Umbilical cord (tissue), 2 donors: ENCODE results near the gene CTNNA2. TPM values are rescaled to one million over a fixed set of nuclear protein-coding genes. Genes with fewer than 3 reads are reported as not detected.

Experiments used
- DNase-seq: peaks from one replicate; pipeline ENCODE4 v3.0.0-alpha.2; 2015; ENCODE audit warnings: low spot score
- total RNA-seq: library from RNA; depleted of rRNA; stranded (reverse); fragments of >200 nt; gene quantifications from one replicate; pipeline ENCODE4 v1.2.3, GENCODE V29; 2014; ENCODE audit warnings: low replicate concordance; ENCODE audit not compliant: insufficient read depth

The CTNNA2 gene
- total RNA-seq, 1 donor from 2014 or later: 0.96 TPM

DNA sequence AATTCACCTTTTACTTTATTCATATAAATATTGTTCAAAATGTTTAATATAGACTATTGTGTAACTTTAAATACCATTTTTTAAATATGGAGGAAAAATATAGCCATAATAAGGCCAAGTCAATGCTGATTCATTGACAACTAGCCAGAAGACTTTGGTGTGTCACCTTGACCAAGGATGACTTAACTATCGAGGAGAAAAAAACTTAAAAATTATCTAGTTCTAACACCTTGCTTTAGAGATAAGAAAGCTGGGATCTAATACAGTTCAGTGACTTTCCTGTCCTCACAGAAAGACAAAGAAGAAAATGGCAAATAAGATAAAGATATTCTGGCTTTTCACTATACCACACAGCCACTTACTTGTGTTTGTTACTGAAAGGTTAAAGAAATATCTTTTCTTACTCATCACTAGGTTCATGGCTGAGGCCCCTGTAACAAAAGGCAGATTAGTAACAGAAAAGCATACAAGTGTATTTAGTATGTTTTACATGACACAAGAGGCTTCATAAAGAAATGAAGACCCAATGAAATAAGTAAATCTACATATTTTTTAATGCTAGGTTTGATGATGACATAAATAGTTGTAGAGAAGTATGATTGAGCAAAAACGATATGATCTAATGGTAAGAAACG is 857.6 kb downstream of the CTNNA2 start:
- no peak for DNase-seq

DNA sequence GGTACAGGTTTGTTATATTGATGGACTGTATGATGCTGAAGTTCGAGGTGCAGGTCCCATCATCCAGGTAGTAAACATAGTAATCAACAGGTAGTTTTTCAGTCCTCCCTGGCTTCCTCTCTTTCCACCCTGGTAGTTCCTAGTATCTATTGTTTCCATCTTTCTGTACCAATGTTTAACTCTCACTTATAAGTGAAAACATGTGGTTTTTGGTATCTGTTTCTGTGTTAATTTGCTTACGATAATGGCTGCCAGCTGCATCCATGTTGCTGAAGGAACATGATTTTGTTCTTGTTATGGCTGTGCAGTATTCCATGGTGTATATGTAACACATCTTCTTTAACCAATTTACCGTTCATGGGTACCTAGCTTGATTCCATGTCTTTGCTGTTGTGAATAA is 861.3 kb downstream of the CTNNA2 start:
- no peak for DNase-seq

DNA sequence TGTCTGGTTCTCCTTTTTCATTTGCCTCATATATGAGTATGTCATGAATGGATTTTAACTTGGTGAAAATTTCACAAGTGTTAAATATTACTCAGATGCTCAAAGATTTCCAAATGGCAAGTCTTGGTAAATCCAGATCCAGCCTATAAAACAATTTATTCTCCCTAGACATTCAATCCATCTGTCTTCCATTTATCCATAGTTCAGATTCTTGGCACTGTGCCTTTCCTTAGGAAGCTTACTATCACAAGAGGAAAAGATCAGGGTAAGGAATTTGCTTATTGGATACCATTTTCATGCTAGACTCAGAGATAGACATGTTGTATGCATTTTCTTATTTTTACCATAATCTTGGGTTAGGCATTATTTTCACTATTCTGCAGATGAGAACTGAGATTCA is 864.2 kb downstream of the CTNNA2 start:
- no peak for DNase-seq

DNA sequence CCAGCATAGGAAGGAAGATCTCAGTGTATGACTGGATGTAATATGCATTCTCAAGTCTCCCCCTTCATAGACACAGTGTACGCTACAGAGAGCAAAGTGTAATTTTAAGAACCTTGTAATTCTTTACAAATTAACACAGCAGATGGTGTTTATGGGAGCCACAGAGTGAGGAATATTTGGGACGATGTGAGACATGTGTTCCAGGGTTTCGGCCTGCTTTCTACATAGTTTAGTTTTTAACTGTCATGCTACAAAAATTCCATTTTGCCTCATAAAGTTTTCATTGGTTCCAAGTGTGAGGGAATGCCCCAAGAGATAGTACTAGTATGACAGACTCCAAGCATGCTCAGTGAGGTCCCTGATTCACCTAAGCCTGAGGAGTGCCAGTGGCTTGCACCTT is 867.9 kb downstream of the CTNNA2 start:
- DNase-seq: peak; percentile 21

DNA sequence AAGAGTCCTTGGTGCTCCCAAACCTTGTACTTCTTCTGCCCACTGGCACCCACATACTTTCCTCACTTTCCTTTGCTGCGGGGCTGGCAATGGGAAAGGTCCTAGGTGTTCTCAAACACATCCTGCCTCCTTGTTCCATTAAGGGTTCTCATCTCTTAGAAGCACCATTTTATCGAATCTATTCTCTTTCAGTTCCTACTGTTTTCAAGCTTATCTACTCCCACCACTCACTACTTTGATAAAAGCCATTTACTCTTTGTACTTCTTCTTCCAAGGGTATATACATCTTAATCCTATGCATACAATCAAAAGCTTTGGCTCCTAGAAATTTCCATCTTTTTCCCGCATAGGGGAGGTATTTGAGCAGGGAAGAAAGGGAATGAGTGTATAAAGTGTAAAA is 868.8 kb downstream of the CTNNA2 start:
- DNase-seq: no peak

DNA sequence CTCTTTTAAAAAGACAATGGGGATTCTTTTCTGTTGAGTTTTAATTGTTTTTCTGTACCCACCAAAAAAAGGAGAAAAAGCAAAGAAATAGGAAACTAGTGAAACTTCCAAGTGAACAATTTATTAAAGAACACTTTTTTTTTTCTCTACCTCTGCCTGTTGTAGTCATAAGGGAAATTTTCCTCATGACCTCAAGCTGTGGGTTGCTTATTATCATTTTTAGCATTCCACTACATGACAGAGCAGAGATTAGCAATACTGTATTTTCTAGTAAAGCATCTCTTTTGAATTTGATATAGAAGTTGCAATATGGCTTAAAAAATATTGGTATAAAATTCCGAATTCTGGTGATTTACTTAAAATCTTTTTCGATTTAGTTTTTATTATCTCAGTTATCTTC is 879.6 kb downstream of the CTNNA2 start:
- peak; percentile 8 for DNase-seq

DNA sequence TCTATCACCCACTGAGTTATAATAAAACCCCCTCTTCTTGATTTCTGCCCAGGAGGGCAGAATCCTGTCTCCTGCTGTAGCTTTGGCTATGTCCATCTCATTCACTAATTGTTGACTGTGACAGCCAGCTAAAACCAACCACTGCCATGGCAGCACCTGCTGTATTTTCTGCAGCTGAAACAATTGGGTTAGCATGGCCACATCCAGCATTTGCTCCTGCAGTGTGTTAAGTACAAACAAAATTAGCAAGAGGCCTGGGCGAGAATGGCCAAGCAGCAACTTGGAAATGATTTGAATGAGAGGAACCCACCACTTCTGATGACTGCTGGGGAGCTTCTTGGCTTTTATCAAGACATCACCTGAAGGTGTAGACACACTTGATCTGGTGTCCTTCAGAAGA is 881.1 kb downstream of the CTNNA2 start:
- DNase-seq: no peak

DNA sequence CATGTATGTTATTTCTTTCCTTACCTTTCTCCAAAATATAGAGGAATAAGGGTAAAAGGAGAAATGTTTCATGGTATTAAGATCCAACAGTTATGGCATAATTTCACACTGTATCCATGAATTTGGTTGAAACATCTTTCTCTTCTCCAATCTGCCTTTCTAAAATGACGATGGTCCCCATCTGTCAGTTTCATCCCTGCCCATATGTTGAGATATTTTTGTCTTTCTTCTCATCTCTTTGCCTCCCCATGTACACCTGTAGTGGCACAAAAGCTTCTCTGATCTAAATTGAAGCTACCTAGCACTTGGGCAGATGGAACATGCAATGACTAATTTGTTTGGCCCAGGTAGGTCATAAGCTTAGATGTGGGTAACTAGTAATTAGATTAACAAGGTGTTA is 882.4 kb downstream of the CTNNA2 start:
- DNase-seq: no peak

DNA sequence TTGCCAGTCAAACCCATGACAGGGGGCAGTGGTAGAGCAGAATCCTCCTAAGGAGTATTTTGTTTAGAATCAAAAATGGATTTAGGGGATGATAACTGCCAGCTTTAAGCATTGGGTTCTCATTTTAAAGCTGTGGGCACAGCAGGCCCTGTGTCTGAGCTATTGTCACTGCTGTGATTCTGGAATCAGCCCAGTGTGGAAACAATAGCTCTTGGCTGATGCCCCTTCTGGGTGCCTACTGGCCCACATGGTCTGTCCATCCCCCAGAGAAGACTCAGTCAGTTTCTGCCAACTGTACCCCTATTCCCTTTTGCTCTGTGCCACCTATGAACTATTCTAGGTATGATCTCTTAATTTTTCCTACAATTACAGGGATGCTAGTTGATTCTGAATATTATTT is 883.4 kb downstream of the CTNNA2 start:
- DNase-seq: no peak

DNA sequence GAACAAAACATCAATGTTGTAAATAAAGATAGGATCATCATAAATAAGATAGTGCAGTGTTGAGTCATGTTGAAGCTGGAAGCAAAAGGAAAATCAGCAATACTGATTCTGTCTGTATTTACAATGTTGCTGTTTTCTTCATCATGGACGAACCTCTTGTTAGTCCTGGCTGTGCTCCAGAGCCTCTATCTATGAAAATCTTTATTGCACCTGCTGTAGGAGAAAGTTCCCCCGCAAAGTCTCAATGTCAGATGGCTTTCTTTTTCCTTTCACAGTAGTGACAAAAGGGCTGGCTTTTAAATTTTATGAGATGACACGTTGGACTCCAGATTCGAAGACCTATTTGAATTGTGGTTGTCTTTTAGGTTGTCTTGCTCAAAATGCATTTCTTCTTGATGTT is 890.2 kb downstream of the CTNNA2 start:
- DNase-seq: no peak

DNA sequence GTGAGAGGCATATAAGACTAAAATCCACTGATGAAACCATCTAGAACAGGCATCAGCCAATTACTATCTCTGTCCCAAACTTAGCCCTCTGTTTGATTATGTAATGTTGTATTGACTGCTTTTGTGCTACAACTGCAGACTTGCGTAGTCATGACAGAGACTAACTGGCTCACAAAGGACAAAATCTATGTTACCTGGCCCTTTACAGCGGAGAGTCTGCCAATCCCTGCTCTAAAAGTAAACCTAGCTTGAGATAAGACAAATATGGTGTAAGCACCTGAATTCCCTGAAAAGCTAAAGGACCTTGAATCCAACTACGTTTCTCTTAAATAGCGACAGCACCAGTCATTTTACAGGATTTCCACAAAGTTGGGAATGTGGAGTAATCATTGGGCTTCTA is 894.5 kb downstream of the CTNNA2 start:
- no peak for DNase-seq

DNA sequence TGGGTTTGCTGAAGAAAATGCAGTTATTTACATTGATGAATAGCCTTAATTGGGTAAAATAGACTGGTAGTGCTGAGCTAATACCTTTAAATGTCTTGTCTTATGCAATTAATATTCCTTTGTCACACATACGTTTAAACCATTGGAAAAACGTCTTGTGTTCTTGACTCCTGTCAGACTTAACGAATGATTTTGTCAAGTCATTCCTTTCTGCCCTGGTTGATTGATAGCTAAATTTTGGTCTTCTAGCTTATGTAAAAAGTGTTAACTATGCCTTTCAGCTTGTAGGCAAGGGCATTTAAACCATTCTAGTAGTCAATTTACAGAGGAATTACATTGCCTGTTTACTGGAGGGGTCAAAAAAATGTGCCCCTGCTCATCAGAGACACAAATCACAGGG is 897.5 kb downstream of the CTNNA2 start:
- DNase-seq: no peak

DNA sequence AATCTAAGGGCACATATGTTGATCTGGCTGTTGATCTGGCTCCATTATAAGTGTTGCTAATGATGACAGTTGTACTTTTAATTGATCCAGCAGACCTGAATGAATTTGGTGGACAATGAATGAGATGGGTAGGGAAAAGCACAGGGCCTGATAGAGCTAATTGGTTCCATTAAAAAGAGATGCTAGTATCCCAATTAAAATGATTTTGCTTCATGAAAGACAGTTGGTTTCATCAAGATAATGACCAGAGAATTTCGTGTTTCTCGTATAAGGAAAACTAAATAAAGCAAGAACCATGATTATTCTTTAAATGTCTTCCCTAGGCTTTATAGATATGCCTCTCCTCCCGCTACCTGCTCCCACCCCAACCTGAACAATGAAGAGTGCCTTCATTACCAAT is 900.3 kb downstream of the CTNNA2 start:
- DNase-seq: no peak

DNA sequence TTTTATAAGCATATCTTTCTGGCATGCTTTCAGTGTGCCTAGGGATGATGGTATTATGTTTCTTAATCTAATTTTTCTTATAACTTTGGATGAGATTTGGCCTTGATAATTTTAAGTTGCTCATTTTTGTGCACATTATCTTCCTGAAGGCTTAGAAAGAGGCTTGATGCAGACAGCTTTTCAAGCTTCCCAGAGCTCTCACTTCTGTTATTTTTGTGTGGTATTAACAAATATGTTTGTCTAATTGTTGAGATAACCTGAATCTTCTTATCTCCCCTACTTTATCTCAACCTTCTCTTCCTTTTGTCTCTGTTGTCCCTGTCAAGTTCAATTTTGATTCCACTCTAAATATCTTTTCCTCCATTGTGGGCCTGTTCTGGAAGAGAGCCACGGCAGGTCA is 904.9 kb downstream of the CTNNA2 start:
- no peak for DNase-seq

DNA sequence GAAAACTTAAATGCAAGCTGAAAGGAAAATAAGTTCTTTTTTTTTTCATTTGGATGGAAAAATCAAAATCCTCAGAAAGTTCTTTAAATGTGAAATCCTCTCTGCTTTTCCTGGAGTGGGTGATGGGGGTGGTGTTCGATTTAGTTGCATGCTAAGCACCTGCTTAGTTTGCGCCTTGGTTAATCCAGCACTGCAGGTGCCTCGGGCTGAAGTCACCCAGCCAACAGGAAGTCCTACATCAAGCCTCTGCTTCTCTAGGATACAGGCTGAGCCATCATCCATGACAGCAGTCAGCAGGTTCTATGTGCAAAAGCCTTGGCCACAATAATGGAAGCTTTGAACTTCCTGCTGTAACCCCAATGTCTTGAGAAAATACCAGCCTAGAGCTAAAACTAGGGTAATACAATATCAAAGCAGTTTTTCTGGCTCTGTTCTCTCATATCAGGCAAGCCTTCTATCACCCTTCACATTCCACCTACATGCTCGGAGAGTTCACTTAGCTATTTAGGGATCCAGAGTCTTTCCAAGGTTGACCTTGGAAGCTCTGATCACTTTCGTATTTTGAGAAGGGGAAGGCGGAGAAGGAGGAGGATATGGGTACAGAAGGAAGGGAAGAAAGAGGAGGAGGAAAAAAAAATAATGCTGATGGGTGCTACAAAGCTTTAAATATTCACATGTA is 907.8 kb downstream of the CTNNA2 start:
- no peak for DNase-seq

DNA sequence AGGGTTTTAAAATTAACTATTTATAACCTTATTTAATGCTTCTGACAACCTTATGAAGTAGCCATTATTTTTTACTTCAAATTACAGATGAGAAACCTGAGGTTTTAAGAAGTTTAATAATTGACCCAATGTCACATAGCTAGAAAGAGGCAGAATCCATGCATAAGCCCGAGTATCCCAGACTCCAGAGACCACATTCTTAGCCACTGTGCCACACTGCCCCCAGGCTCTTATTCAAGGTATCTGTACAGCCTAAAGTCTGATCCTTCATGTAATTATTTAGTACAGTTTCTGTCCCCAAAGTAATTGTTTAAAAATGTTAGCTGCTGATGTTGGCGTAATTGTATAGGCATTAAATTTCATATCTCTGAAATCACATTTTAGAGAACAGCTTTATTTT is 916.4 kb downstream of the CTNNA2 start:
- no peak for DNase-seq

DNA sequence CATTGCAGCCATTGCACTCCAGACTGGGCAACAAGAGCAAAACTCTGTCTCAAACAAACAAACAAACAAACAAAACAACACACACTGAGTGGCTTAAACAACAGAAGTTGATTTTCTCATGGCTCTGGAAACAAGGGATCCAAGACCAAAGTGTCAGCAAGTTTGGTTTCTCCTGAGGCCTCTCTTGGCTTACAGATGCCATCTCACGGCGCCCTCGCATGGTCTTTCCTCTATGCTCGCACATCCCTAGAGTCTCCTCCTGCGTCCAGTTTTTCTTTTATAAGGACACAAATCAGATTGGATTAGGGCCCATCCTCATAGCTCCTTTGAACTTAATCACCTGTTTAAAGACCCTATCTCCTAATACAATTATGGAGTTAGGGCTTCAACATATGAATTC is 925.1 kb downstream of the CTNNA2 start:
- DNase-seq: no peak

DNA sequence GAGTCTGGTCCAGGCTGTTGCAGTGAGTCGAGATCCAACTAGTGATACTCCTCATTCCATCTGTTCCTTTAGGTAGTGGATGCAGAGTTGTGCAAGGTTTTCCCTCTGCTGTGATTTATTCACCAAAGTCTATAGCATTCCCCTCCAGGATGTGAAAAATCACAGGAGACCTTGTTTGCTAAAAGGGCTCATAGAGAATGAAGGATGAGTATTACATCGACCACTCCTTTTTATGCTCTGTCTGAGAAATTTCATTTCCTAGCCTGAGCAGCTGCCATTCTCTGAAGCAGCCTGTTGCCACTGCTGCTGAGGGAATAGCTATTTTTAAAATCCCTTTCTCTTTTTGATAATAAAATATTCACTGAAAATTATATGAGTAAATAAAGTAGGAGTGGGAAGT is 925.8 kb downstream of the CTNNA2 start:
- no peak for DNase-seq

DNA sequence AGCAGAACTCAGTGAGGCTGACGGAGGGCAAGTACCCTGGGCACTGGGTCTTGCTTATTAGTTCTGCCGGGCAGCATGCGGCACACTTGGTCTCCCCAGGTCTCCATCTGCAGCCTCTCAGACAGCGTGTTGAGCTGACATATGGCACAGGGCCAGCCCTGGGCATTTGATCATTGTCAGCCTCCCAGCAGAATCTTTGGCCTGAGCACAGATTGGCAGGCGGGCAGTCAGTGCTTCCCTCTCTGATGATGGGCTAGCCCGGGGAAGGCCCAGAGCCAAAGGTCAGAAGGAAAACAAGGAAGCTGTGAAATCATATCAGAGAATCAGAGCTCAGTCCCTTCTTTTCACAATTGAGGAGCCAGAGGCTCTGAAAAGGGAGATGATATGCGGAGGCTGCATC is 941.8 kb downstream of the CTNNA2 start:
- no peak for DNase-seq

DNA sequence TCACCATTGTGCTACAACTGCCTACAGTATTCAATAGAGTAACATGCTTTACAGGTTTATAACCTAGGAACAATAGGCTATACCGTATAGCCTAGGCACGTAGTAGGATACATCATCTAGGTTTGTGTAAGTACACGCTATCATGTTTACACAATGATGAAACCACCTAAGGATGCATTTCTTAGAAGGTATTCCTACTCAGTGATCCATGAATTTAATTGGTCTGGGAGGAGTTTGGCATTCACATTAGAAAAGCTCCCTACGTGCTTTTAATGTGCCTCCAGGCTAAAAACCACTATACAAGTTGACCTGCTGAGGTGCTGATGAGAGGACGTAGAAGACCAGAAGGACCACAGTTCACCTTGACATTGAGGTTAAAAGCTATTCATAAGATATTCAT is 946.2 kb downstream of the CTNNA2 start:
- DNase-seq: no peak

DNA sequence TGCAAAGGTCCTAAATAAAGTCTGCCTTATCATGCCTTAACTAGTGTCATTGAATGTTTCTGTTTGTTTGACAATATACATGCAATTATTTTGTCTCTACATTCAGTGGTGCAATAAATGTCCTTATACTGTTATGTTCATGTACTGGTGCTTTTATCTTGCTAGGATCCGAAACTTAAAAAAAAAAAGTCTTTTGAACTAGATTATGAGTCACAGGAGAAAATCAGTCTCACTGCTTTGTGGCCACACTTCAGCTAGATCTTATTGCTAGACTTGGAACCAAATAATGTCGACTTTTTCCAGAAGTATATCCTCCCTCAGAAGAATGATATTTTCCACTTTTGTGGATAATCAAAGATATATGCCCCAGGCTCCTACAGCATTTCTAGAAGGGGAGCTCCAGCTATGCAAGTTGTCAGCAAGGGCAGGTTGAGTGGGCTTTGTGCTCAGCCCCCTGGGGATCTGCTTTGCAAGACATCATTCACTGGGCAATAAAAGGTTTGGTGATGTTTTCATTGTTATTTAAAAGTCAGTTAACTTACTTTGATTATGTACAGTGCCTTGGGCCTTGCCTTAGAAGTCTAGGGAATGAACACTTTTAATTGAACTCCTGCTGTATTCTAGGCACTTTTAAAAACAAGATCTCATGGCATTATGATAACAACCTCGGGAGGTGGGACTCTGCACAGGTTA is 948.8 kb downstream of the CTNNA2 start:
- DNase-seq: peak; percentile 27

DNA sequence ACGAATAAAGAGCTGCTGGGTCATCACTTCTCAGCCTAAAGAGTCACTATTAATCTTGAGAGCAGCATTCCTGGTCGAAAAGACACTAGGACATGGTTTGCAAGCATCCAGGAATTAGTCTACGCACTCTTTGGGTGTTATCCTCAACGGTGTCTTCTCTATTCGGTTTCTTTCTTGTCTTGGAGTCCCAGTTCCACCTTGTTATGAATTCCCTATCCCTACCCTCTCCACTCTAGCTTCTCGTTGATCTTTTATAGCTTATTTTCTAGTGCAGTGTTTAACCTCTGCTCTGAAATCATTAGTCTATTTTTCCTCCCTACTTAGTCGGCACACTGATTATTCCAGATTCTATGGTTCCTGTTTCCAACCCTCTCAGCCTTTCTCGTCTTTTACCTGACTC is 949.8 kb downstream of the CTNNA2 start:
- no peak for DNase-seq

DNA sequence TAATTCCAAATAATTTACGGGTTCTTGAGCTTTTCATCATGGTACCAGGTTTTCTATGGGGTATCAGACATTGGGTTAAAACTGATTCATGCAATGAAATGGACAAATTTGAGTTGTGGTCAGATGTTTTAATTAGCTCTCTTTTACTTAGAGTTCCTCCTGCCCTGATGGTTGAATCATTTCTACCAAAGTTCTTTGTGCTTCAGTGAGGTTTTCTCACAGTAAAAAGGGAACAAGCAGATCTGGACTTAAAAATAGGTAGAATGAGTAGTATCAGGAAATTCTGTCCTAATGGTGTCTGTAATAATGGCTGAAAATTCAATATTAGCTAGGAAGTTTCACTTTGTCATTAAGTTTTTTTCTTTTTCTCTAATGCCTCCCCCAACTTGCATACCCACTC is 951.4 kb downstream of the CTNNA2 start:
- DNase-seq: no peak
